IPS-20b (cell line): ENCODE data around the gene RHOB.
"Not testable (repeated sequence)": the region's sequence is repeated elsewhere in the genome, so short reads cannot be mapped to it uniquely, and the experiment has no call there.

Experiments
- H3K27ac ChIP-seq: one replicate; pipeline ENCODE4 v1.5.1; 2013; ENCODE audit warnings: low read length
- H3K27me3 ChIP-seq: 2 replicates; pipeline ENCODE4 v1.6.1; 2013; ENCODE audit warnings: mild to moderate bottlenecking, low read length, inconsistent platforms; ENCODE audit not compliant: insufficient read depth
- H3K36me3 ChIP-seq: 2 replicates; pipeline ENCODE4 v1.6.1; 2013; ENCODE audit warnings: low read depth, mild to moderate bottlenecking, inconsistent platforms, low read length, moderate library complexity; ENCODE audit not compliant: insufficient read depth
- H3K4me1 ChIP-seq: 2 replicates; pipeline ENCODE4 v1.6.1; 2013; ENCODE audit warnings: mild to moderate bottlenecking, control low read depth, inconsistent platforms, low read length, moderate library complexity; ENCODE audit not compliant: insufficient read depth
- H3K4me3 ChIP-seq: 2 replicates; pipeline ENCODE4 v1.5.1; 2013; ENCODE audit warnings: mild to moderate bottlenecking, low read length, inconsistent platforms
- H3K9ac ChIP-seq: 2 replicates; pipeline ENCODE4 v1.6.1; 2013; ENCODE audit warnings: low read depth, mild to moderate bottlenecking, inconsistent platforms, low read length, moderate library complexity
- H3K9me3 ChIP-seq: 2 replicates; pipeline ENCODE4 v1.6.1; 2013; ENCODE audit warnings: mild to moderate bottlenecking, low read depth, low read length, inconsistent platforms; ENCODE audit not compliant: insufficient read depth

Gene RHOB

GRCh38 chr2:20451761-20452499, 5.1 kb downstream of the RHOB start:
- H3K27ac ChIP-seq: no peak overlapping the region

GRCh38 chr2:20452551-20452950, 5.7 kb downstream of the RHOB start:
- H3K9ac ChIP-seq: no peak overlapping the region
- H3K36me3 ChIP-seq: no peaks in the 10 kb centered on the region
- H3K4me1 ChIP-seq: peaks cover 19% of the 10 kb centered on the region
- H3K27me3 ChIP-seq: peaks cover 63% of the 10 kb centered on the region
- H3K9me3 ChIP-seq: no peaks in the 10 kb centered on the region
- no peak overlapping the region for H3K4me3 ChIP-seq
- no peak overlapping the region for H3K27ac ChIP-seq

More at GRCh38 chr2:20451761-20452499, 5.1 kb downstream of the RHOB start:
- Histone ChIP-seq H3K4me1 (peaks cover 19% of the 10 kb centered on the region), H3K9me3 (no peaks in the 10 kb centered on the region), H3K27me3 (peaks cover 68% of the 10 kb centered on the region), H3K36me3 (no peaks in the 10 kb centered on the region), H3K4me3 (no peak overlapping the region), H3K9ac (no peak overlapping the region)

DNA sequence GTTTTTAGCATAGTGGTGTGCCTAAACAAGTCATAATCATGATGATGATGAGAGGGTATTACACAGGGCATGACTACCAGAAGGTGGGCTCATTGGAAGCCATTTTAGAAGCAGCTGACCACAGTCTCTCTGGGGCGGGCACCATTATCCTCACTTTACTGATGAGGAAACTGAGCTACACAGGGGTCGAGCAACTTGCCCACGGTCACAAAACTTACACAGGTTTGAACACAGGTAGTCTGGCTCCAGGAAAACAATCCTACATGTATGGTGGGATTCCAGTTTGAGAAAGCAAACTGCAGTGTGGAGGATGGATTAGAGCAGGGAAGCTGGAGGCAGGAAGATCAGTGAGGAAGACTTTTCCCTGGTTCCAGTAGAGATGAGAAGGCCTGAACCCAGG, 6.2 kb downstream of the RHOB start:
- peaks cover 58% of the 10 kb centered on the region for H3K27me3 ChIP-seq
- peaks cover 19% of the 10 kb centered on the region for H3K4me1 ChIP-seq
- H3K9ac ChIP-seq: no peak overlapping the region
- no peaks in the 10 kb centered on the region for H3K36me3 ChIP-seq
- H3K9me3 ChIP-seq: no peaks in the 10 kb centered on the region
- H3K4me3 ChIP-seq: no peak overlapping the region
- H3K27ac ChIP-seq: no peak overlapping the region

GRCh38 chr2:20454036-20454981, 7.4 kb downstream of the RHOB start:
- H3K9me3 ChIP-seq: no peaks in the 10 kb centered on the region
- H3K36me3 ChIP-seq: no peaks in the 10 kb centered on the region
- H3K4me1 ChIP-seq: peaks cover 16% of the 10 kb centered on the region
- no peak overlapping the region for H3K4me3 ChIP-seq
- peaks cover 45% of the 10 kb centered on the region for H3K27me3 ChIP-seq
- no peak overlapping the region for H3K27ac ChIP-seq
- no peak overlapping the region for H3K9ac ChIP-seq

DNA sequence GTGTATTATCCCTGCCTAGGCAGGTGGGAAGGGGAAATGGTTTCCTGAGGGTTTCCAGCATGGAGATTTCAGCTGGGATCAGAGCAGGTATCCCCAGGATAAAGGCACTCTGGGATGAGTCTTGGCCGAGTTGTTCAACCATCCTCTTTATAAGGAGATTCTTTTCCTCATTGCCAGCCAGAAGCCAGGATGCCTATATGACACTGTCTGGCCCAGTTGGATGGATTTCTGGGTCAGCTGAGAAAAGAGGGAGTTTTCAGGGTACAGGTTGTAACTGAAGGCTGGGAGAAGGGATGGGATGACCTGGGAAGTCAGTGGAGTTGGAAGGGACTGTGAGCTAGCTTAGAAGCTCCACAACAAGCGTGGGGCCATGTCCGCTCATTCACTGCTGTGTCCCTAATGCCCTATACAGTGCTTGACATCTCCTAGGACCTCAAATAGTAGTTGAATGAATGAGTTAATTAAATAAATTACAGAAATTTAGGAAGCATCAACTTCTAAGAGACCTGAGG, 8.3 kb downstream of the RHOB start:
- Histone ChIP-seq H3K9me3 (no peaks in the 10 kb centered on the region), H3K27me3 (peaks cover 37% of the 10 kb centered on the region), H3K4me3 (no peak overlapping the region), H3K9ac (no peak overlapping the region), H3K36me3 (no peaks in the 10 kb centered on the region), H3K27ac (no peak overlapping the region), H3K4me1 (peaks cover 8% of the 10 kb centered on the region; the same call in 1 of the 2 replicates)

DNA sequence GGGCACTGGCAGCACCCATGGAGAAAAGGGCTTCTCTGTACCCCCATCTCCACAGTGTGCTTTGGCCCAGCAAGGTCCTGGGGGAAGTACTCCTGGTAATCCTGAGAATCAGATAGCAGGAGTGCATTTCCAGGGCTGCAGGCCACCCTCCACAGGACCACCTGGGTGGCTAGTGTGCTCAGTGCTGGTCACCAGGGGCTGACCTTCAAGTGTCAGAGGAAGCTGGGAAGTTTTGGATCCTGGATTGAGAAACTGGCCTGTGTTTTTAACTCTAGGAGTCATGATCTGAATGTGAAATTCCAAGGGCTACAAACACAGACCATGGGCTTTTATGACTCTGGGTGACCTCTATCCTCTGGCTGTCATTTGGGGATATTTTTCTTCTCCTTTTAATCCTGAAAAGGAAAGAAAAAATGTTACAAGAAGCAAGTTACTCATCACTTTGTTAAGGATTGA, 9.3 kb downstream of the RHOB start:
- Histone ChIP-seq H3K27me3 (peaks cover 27% of the 10 kb centered on the region), H3K4me1 (no peaks in the 10 kb centered on the region), H3K36me3 (no peaks in the 10 kb centered on the region), H3K4me3 (no peak overlapping the region), H3K9ac (no peak overlapping the region), H3K27ac (no peak overlapping the region), H3K9me3 (no peaks in the 10 kb centered on the region)

DNA sequence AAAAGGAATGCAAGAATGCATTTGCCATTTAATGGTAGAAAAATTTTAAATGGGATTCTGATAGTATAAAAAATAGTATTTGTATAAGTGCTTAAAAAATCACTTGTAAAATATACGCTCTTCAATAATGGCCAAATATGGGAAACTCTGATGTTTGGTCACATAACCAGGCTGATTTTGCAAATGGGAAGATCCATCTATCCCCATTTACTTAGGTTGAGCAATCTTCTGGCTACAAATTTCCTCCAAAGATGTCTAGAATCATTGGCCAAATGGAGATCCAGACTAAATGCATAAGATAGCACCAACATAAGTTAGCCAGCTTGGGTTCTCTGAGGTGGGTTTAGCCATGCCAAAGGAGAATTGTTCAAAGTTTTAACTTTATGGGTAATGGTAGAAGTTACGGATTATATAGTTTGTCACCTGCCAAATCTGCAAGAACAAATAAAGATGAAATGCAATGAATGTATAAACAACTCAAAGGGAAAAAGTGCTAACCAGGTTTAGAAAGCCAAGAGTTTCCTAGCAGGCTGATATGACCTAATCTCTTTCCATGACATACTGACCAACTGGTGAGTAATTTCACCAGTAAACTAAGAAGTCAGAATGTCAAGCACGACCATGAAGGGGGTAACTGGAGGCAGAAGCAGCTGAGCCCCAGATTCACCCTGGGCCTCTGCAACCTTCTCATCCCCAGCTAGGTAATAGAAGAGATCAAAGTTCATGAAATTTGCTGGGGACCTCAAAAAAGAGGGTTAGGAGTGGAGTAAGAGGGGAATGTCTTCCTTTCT, 10.0 kb downstream of the RHOB start:
- H3K27me3 ChIP-seq: peaks cover 20% of the 10 kb centered on the region
- H3K4me1 ChIP-seq: no peaks in the 10 kb centered on the region
- H3K9ac ChIP-seq: no peak overlapping the region
- no peaks in the 10 kb centered on the region for H3K36me3 ChIP-seq
- no peak overlapping the region for H3K4me3 ChIP-seq
- H3K27ac ChIP-seq: no peak overlapping the region
- no peaks in the 10 kb centered on the region for H3K9me3 ChIP-seq

GRCh38 chr2:20457661-20458630, 11.1 kb downstream of the RHOB start:
- no peak overlapping the region for H3K4me3 ChIP-seq
- H3K27me3 ChIP-seq: peaks cover 9% of the 10 kb centered on the region; the same call in 1 of the 2 replicates
- H3K9me3 ChIP-seq: no peaks in the 10 kb centered on the region
- no peaks in the 10 kb centered on the region for H3K36me3 ChIP-seq
- no peak overlapping the region for H3K27ac ChIP-seq
- no peaks in the 10 kb centered on the region for H3K4me1 ChIP-seq
- no peak overlapping the region for H3K9ac ChIP-seq

- H3K36me3 ChIP-seq, H3K9me3 ChIP-seq, H3K9ac ChIP-seq, H3K4me3 ChIP-seq, H3K27ac ChIP-seq, H3K4me1 ChIP-seq, H3K27me3 ChIP-seq: not testable (repeated sequence)
Observed at GRCh38 chr2:20458737-20459484, 12.0 kb downstream of the RHOB start.
